GM12874 (cell line): ENCODE data around the gene FCN2.

Experiments used
- TF ChIP-seq, protein P1 (sequence below): IDR thresholded peaks from 2 replicates; pipeline ENCODE4 v1.5.1; 2011; ENCODE audit warnings: low read depth, mild to moderate bottlenecking, control low read depth, low read length, moderate library complexity; ENCODE audit not compliant: insufficient read depth

Gene FCN2

DNA sequence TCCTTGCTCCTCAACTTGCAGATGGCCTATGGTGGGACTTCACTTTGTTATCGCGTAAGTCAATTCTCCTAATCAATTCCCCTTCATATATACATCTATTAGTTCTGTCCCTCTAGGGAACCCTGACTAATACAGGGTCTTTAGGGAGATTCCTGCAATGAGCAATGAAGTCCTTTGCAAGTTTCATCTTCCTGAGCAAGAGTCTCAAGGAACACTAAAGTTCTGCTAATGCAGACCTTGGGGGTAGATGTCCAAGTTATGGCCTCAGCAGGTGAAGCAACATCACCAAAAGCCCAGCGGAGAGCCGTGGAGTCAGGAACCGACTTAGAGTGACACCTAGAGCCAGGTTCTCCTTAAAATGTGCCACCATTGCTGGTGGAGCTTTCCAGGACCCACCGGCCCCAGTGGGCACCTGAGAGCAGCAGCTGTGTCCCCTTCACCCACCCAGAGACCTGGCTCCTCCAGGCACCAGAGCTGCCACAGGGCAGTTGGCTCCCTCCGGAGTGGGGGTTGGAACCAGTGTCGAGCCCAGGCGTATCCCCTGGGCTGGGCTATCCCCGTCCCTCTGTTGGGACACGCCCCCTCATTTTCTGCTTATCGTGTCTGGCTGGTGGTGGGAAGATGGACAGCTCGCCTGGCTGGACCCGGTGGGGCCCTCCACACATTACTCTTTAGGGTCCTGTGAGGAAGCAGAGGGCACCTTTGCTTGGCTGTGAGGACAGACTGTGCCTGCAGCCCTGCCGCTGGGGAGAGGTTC is 48.0 kb downstream of the FCN2 start:
- TF ChIP-seq, protein P1, sequence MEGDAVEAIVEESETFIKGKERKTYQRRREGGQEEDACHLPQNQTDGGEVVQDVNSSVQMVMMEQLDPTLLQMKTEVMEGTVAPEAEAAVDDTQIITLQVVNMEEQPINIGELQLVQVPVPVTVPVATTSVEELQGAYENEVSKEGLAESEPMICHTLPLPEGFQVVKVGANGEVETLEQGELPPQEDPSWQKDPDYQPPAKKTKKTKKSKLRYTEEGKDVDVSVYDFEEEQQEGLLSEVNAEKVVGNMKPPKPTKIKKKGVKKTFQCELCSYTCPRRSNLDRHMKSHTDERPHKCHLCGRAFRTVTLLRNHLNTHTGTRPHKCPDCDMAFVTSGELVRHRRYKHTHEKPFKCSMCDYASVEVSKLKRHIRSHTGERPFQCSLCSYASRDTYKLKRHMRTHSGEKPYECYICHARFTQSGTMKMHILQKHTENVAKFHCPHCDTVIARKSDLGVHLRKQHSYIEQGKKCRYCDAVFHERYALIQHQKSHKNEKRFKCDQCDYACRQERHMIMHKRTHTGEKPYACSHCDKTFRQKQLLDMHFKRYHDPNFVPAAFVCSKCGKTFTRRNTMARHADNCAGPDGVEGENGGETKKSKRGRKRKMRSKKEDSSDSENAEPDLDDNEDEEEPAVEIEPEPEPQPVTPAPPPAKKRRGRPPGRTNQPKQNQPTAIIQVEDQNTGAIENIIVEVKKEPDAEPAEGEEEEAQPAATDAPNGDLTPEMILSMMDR = no peak

DNA sequence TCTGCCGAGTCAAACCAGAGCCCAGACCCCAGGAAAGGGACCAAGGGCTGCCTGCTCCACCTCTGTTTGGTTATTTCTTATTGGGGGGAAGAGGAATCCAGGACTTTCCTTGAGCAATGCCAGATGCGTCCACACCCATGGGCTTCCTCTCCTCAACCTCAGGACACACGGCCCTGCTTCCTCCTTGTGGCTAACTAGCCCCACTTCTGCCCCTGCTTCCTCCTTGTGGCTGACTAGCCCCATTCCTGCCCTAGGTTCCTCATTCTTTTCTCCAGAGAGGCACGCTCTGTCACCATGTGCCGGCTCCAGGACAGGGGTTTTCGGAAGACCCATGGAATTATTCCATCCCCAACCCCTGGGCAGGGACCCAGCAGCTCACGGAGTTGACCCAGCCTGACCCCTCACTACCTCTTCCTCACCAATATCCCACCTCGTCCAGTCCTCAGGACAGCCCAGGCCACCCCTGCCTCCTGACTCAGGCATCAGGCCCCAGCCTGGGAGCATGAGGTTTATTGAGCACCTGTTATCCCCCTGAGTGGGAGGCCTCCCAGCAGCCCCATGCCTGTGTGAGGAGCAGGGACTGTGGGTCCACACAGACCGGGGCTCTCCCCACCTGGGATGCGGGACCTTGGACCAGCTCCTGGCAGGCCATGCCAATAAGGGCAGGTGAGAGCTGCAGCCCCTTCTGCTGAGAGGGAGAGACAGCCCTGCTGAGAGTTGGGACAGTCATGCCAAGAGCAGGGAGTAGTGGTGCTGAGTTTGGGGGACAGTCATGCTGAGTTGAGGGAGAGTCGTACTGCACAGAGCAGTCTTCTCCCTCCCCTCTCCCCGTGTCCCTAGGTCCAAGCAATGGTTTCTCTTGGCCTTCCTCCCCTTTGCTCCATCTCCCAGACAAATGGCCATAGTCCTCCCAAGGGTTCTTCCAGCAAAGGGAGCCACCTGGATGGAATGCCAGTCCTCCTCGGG is 48.9 kb downstream of the FCN2 start:
- TF ChIP-seq, protein P1 = no peak

DNA sequence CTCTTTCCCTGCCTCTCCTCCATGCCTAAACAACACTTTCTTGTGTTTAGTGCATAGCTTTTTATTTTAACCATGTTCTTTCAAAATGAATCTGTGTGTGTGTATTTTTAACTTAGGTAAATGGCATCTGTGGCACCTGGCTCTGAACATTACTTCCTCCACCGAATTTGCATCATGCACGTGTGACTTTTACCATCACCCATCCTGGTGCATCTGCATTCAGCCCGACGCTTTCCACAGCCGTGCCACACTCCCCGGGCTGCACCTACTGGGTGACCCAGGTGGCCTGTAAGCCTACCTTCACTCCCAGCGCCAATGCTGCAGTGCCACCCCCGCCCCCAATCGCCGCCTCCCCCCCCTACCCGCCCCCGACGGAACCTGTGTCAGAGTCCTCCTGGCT is 49.8 kb downstream of the FCN2 start:
- TF ChIP-seq, protein P1 = no peak

DNA sequence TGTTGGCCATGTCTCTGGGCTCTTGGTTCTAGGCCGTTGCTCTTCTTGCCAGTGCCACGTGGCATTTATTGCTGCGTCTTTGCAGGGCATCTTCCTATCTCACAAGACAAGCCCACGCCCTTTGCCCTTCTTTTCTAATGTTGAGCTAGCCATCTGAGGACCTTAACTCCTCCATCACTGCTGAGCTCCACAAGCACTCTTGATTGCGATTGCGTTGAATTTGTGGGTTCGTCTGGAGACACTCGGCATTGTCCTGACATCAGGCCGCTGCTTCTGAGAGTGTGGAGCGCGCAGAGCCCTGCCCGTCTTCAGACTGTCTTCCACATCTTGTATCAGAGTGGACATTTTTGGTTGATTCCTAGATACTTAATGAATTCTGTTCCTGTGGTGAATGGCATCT is 51.6 kb downstream of the FCN2 start:
- TF ChIP-seq, protein P1 = no peak

DNA sequence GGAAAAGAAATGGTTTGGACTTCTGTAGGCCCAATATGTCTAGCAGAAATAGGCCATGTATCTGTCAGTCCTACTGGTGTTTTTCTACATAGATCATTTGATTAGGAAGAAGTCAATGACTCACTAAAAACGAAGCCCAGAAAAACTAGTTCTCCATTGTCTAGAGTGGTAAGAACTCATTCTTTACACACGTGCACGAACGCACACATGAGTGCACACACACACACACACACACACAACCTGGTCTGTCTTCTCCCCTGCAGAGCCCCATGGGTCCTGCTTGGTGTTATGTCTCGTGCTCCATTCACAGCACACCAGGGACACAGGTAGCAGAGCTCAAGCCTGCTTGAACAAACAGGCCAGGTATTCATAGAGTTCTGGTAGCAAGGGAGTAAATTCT is 52.0 kb downstream of the FCN2 start:
- TF ChIP-seq, protein P1 = no peak

DNA sequence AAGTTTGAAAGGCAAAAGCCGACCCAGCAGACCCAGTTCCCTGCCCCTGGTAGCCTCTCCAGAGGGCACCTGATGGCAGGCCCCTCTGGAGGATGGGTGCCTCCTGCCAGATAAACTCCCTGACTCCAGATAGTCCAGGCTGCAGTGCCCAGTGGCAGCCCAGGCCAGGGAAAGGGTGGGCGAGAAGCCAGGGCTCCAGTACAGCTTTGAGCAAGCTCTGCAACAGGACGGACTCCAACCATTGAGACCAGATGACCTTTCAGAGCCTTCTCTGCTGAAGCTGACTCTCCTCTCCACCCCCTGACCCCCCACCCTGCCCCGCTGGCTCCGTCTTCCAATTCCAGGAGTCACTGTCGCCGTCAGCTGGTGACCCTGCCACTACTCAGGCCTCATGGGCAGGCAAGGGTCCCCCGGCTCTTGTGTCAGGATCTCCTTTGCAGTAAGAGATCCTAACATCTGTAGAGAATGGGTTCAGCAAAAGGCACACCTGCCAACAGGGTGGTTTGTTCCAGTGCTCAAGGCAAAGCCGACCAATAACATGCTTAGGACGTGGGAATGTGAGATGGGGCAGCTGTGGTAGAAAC is 52.6 kb downstream of the FCN2 start:
- TF ChIP-seq, protein P1 = no peak

DNA sequence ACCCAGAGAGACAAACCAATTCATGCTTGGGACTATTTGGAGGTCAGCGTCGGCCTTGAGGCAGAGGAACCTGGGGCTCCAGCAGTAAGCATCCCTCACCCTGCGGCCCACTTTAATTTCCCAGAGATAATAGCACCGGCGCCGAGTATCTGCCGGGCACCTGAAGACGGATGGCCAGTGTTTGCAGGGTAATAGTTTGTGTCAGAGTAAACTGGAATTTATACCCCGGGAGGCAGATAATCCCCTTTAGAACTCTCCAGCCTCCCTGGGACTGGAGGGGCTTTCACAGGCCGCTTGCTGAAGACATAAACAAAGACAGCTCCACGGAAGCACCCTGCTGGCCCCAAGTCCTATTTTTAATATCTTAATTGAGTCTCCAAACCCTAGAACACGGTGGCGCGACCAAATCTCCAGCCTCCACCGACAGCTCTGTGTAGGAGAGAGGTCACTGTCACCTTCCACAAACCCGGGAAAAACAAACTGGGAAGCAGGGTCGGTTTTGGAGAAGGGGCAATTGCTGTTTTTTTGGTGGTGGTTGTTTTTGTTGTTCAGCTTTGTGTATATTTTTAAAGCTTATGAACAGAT is 54.5 kb downstream of the FCN2 start:
- TF ChIP-seq, protein P1 = no peak
